ENCODE measurements around the gene RNF112. TPM values are rescaled to one million over a fixed set of nuclear protein-coding genes. Genes with fewer than 3 reads are reported as not detected.

Gene RNF112
- total and polyA plus RNA-seq, 3 donors from 2014 or later: 2.1 to 8.1 (median 4.6) TPM

DNA sequence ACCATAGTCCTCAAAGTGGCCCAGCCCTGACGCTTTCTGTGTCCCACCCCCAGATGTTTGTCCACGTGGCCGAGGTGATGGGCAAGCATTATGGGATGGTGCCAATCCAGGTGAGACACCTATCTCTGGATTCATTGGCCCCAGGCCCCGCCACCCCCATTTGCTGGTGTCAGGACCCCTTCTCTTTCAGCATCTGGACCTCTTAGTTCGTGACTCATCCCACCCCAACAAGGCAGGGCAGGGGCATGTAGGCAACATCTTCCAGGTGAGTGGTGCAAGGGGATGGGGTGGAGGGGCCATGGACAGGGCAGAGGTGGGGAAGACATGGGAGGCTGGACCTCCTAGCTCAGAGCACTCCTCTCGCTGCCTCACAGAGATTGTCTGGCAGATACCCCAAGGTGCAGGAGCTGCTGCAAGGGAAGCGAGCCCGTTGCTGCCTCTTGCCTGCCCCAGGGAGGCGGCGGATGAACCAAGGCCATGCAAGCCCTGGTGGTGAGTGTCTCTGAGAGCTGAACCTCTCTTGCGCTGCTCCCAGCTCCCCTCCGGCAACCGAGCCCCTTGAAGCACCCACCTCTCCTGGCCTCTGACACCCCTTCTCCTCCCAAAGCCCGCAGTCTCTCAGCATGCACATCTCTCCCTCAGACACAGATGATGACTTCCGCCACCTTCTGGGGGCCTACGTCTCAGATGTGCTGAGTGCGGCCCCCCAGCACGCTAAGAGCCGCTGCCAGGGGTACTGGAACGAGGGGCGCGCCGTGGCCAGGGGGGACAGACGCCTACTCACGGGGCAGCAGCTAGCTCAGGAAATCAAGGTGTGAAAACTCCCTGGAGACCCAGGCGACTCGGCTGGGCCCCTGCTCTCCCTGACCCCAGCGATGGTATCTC, 3.6 kb downstream of the RNF112 start:
- intact Hi-C loops (cut with DNase I; ENCODE audit: low total_unique reads): no loop called here
- H3K4me3 ChIP-seq: no peak overlapping the region
- WGBS, 2 donors: 85 to 90% methylated on average over 22 to 28 of the region's 28 CpGs

DNA sequence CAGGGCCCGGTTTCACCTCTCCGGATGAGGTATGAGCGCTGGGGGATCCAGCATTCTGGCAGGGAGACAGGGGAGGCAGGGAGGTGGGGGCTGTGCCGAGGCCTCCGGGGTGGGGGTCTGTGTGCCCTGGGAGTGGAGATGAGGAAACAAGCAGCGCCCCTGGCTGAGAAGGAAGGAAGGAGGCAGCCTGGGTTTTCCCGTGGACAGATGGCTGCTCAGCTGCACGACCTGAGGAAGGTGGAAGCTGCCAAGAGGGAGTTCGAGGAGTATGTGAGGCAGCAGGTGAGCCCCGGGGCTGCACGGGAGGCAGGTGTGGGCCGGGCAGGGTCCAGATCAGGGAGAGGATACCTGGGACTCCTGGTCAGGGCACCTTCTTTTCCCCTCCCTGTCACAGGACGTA, 4.3 kb downstream of the RNF112 start:
- Histone ChIP-seq H3K27ac (no peak overlapping the region), H3K4me1 (no peaks in the 10 kb centered on the region), H3K36me3 (ENCODE audit: low read depth, missing control alignments) (no peaks in the 10 kb centered on the region), H3K27me3 (no peaks in the 10 kb centered on the region), H3K9me3 (no peaks in the 10 kb centered on the region), H3K4me3 (no peak overlapping the region)
- WGBS, 2 donors: 69 to 79% methylated on average over 13 of the region's 13 CpGs
- DNase-seq: no peak
- TF ChIP-seq POLR2A (IDR thresholded peaks at IDR 0.05): no peak
- TF ChIP-seq CTCF (IDR thresholded peaks at IDR 0.05): no peak
- intact Hi-C loops (cut with DNase I; ENCODE audit: low total_unique reads): no loop called here

More for the DNA sequence above, 3.6 kb downstream of the RNF112 start:
- TF ChIP-seq CTCF (IDR thresholded peaks at IDR 0.05): no peak
- TF ChIP-seq POLR2A (IDR thresholded peaks at IDR 0.05): no peak
- Histone ChIP-seq H3K27ac (no peak overlapping the region), H3K9me3 (no peaks in the 10 kb centered on the region), H3K4me1 (no peaks in the 10 kb centered on the region), H3K27me3 (no peaks in the 10 kb centered on the region), H3K36me3 (ENCODE audit: low read depth, missing control alignments) (no peaks in the 10 kb centered on the region)
- DNase-seq: no peak

- no peak overlapping the region for H3K27ac ChIP-seq
- WGBS, 2 donors: 95 to 96% methylated on average over 14 to 18 of the region's 18 CpGs
- TF ChIP-seq POLR2A (IDR thresholded peaks at IDR 0.05): no peak
- TF ChIP-seq CTCF (IDR thresholded peaks at IDR 0.05): no peak
- H3K4me3 ChIP-seq: no peak overlapping the region
- no peaks in the 10 kb centered on the region for H3K4me1 ChIP-seq
- DNase-seq: no peak
- H3K27me3 ChIP-seq: no peaks in the 10 kb centered on the region
- H3K9me3 ChIP-seq: no peaks in the 10 kb centered on the region
- intact Hi-C loops (cut with DNase I; ENCODE audit: low total_unique reads): no loop called here
- no peaks in the 10 kb centered on the region for H3K36me3 ChIP-seq (ENCODE audit: low read depth, missing control alignments)
Measured at GRCh38 chr17:19415806-19416775, 5.1 kb downstream of the RNF112 start.

DNA sequence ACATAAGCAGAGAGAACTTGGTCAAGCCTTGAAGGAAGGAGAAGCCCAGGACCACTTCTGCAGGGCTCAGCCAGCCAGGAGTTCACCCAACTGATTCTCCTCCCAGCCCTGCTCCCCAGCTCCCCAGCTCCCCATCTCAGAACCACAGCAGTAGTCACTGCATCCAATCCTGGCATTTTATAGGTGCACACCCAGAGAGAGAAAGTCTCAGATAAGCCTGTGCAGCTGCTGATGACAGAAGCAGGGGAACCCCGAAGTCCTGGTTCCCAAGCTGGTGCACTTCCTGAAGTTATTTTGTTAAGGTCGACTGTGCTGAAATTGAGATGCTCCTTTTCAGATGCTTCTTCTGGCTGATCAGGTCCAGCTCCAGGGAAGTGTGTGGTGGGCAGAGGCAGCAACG, 6.6 kb downstream of the RNF112 start:
- Histone ChIP-seq H3K9me3 (no peaks in the 10 kb centered on the region), H3K27me3 (no peaks in the 10 kb centered on the region), H3K4me3 (no peak overlapping the region), H3K36me3 (ENCODE audit: low read depth, missing control alignments) (no peaks in the 10 kb centered on the region), H3K4me1 (no peaks in the 10 kb centered on the region), H3K27ac (no peak overlapping the region)
- TF ChIP-seq CTCF (IDR thresholded peaks at IDR 0.05) (no peak), POLR2A (IDR thresholded peaks at IDR 0.05) (no peak)
- intact Hi-C loops (cut with DNase I; ENCODE audit: low total_unique reads): no loop called here
- 75 to 79% methylated on average over 3 of the region's 3 CpGs for WGBS, 2 donors
- DNase-seq: no peak

Data from testis (tissue), 3 donors.